H9 (cell line): ENCODE results near the gene ANP32E. TPM values are rescaled to one million over a fixed set of nuclear protein-coding genes. Genes with fewer than 3 reads are reported as not detected.

Source experiments
- DNase-seq: peaks from one replicate; pipeline ENCODE4 v3.0.0-alpha.2; 2017
- H2AFZ ChIP-seq: one replicate; pipeline ENCODE4 v1.6.1; 2013; ENCODE audit warnings: mild to moderate bottlenecking, low read length, control low read depth, moderate library complexity
- H2AK5ac ChIP-seq: 2 replicates; pipeline ENCODE4 v1.6.1; 2013; ENCODE audit warnings: low read length, control low read depth, mixed read lengths; ENCODE audit not compliant: insufficient read length
- H2BK120ac ChIP-seq: one replicate; pipeline ENCODE4 v1.6.1; 2013; ENCODE audit warnings: low read depth, mild to moderate bottlenecking, low read length, control low read depth, inconsistent platforms; ENCODE audit not compliant: poor library complexity, severe bottlenecking
- H2BK12ac ChIP-seq: 2 replicates; pipeline ENCODE4 v1.6.1; 2013; ENCODE audit warnings: low read length, control low read depth, mixed read lengths, low read depth; ENCODE audit not compliant: insufficient read length
- H2BK15ac ChIP-seq: 2 replicates; pipeline ENCODE4 v1.6.1; 2013; ENCODE audit warnings: low read depth, low read length, control low read depth
- H2BK20ac ChIP-seq: one replicate; pipeline ENCODE4 v1.6.1; 2013; ENCODE audit warnings: low read depth, mild to moderate bottlenecking, low read length, control low read depth, inconsistent platforms; ENCODE audit not compliant: poor library complexity, severe bottlenecking
- H2BK5ac ChIP-seq: 2 replicates; pipeline ENCODE4 v1.6.1; 2013; ENCODE audit warnings: low read length, control low read depth, mixed read lengths; ENCODE audit not compliant: insufficient read length
- H3K14ac ChIP-seq: 2 replicates; pipeline ENCODE4 v1.6.1; 2013; ENCODE audit warnings: low read length, control low read depth; ENCODE audit not compliant: insufficient read depth
- H3K18ac ChIP-seq: 2 replicates; pipeline ENCODE4 v1.6.1; 2013; ENCODE audit warnings: low read depth, mild to moderate bottlenecking, mixed read lengths, low read length, control low read depth; ENCODE audit not compliant: insufficient read length
- H3K23ac ChIP-seq: 2 replicates; pipeline ENCODE4 v1.6.1; 2013; ENCODE audit warnings: low read length, control low read depth, mixed read lengths, low read depth; ENCODE audit not compliant: insufficient read length
- H3K23me2 ChIP-seq: 2 replicates; pipeline ENCODE4 v1.6.1; 2013; ENCODE audit warnings: low read depth, mild to moderate bottlenecking, mixed read lengths, low read length, control low read depth; ENCODE audit not compliant: insufficient read length, poor library complexity, severe bottlenecking
- H3K27ac ChIP-seq: 2 replicates; pipeline ENCODE4 v1.5.1; 2013; ENCODE audit warnings: low read length, control low read depth, mixed read lengths, low read depth; ENCODE audit not compliant: insufficient read length
- H3K27me3 ChIP-seq: 2 replicates; pipeline ENCODE4 v1.6.1; 2013; ENCODE audit warnings: low read length, control low read depth, inconsistent platforms; ENCODE audit not compliant: insufficient read depth
- H3K4ac ChIP-seq: 2 replicates; pipeline ENCODE4 v1.6.1; 2013; ENCODE audit warnings: low read depth, mild to moderate bottlenecking, control low read depth, inconsistent platforms, low read length, moderate library complexity
- H3K4me1 ChIP-seq: 2 replicates; pipeline ENCODE4 v1.6.1; 2013; ENCODE audit warnings: low read length, control low read depth, inconsistent platforms; ENCODE audit not compliant: insufficient read depth
- H3K4me2 ChIP-seq: 2 replicates; pipeline ENCODE4 v1.6.1; 2013; ENCODE audit warnings: low read length, control low read depth, mixed read lengths; ENCODE audit not compliant: insufficient read length, insufficient read depth
- H3K56ac ChIP-seq: 2 replicates; pipeline ENCODE4 v1.6.1; 2013; ENCODE audit warnings: low read depth, mild to moderate bottlenecking, mixed read lengths, low read length, control low read depth; ENCODE audit not compliant: insufficient read length
- H3K79me1 ChIP-seq: 2 replicates; pipeline ENCODE4 v1.6.1; 2013; ENCODE audit warnings: low read depth, mild to moderate bottlenecking, moderate library complexity, low read length, control low read depth, inconsistent platforms; ENCODE audit not compliant: insufficient read depth, poor library complexity, severe bottlenecking
- H3K79me2 ChIP-seq: 2 replicates; pipeline ENCODE4 v1.6.1; 2013; ENCODE audit warnings: low read length, control low read depth, inconsistent platforms; ENCODE audit not compliant: insufficient read depth
- H3K9ac ChIP-seq: 2 replicates; pipeline ENCODE4 v1.6.1; 2013; ENCODE audit warnings: low read length, control low read depth, mixed read lengths; ENCODE audit not compliant: insufficient read length; ENCODE audit errors: extremely low read depth
- H3K9me3 ChIP-seq: one replicate; pipeline ENCODE4 v1.6.1; 2013; ENCODE audit warnings: low read depth, low read length, inconsistent platforms; ENCODE audit not compliant: control insufficient read depth
- H3T11ph ChIP-seq: one replicate; pipeline ENCODE4 v1.6.1; 2013; ENCODE audit warnings: mild to moderate bottlenecking, low read length, control low read depth, inconsistent platforms
- H4K20me1 ChIP-seq: one replicate; pipeline ENCODE4 v1.6.1; 2013; ENCODE audit not compliant: control insufficient read depth, insufficient read length, insufficient read depth
- H4K5ac ChIP-seq: 2 replicates; pipeline ENCODE4 v1.6.1; 2013; ENCODE audit warnings: low read depth, mild to moderate bottlenecking, mixed read lengths, low read length, control low read depth; ENCODE audit not compliant: insufficient read length
- H4K8ac ChIP-seq: replicated peaks from 2 replicates; pipeline ENCODE4 v1.6.1; 2013; ENCODE audit warnings: low read length, control low read depth, mixed read lengths, low read depth; ENCODE audit not compliant: insufficient read length
- H4K91ac ChIP-seq: 2 replicates; pipeline ENCODE4 v1.6.1; 2013; ENCODE audit warnings: low read depth, mild to moderate bottlenecking, moderate library complexity, mixed read lengths, low read length, control low read depth; ENCODE audit not compliant: insufficient read length
- H3K27ac Mint-ChIP-seq, 3 experiments: 2 replicates in 2 of 3; 3 replicates in 1 of 3; pipeline ENCODE4 v1.8.0; 2020 to 2021; ENCODE audit warnings: mixed read lengths in 3 of 3, mild to moderate bottlenecking in 1 of 3, moderate library complexity in 1 of 3
- H3K27me3 Mint-ChIP-seq: 2 replicates; pipeline ENCODE4 v1.8.0; 2021; ENCODE audit warnings: low read depth, mild to moderate bottlenecking, moderate library complexity, mixed read lengths
- H3K36me3 Mint-ChIP-seq, 3 experiments: 2 replicates in 2 of 3; 3 replicates in 1 of 3; pipeline ENCODE4 v1.8.0; 2020 to 2021; ENCODE audit warnings: low read depth in 3 of 3, mixed read lengths in 3 of 3; ENCODE audit not compliant: insufficient read depth in 1 of 3
- H3K4me1 Mint-ChIP-seq, 2 experiments: 2 replicates each; pipeline ENCODE4 v1.8.0; 2020; ENCODE audit warnings: mixed read lengths in 2 of 2
- H3K4me3 Mint-ChIP-seq, 2 experiments: 2 replicates in 1 of 2; 3 replicates in 1 of 2; pipeline ENCODE4 v1.8.0; 2020 to 2021; ENCODE audit warnings: mild to moderate bottlenecking in 2 of 2, mixed read lengths in 2 of 2, moderate library complexity in 1 of 2
- H3K9me3 Mint-ChIP-seq, 2 experiments: 2 replicates in 1 of 2; 3 replicates in 1 of 2; pipeline ENCODE4 v1.8.0; 2020; ENCODE audit warnings: mild to moderate bottlenecking in 2 of 2, mixed read lengths in 2 of 2, moderate library complexity in 1 of 2
- WGBS: extraction: QIAGEN DNeasy Blood & Tissue Kit; methylation state at CpG from one replicate; pipeline ENCODE4 v1.1.7; 2013; ENCODE audit warnings: missing lambda C conversion rate, low lambda C conversion rate, mixed read lengths; ENCODE audit not compliant: insufficient read length; ENCODE audit errors: extremely low coverage; 5-methylcytosine and 5-hydroxymethylcytosine counted together
- total RNA-seq: library from RNA; stranded (reverse); gene quantifications from 2 replicates; pipeline ENCODE4 v1.2.1, GENCODE V29; 2021
- TF ChIP-seq, protein P1 (sequence below): fragments of 200-600 bp; sonication (generic); conservative IDR thresholded peaks from 3 replicates; pipeline ENCODE4 v1.8.0; 2021; ENCODE audit warnings: antibody characterized with exemption, mild to moderate bottlenecking

Gene ANP32E
- total RNA-seq, 1 experiment from 2014 or later, result 106 TPM

DNA sequence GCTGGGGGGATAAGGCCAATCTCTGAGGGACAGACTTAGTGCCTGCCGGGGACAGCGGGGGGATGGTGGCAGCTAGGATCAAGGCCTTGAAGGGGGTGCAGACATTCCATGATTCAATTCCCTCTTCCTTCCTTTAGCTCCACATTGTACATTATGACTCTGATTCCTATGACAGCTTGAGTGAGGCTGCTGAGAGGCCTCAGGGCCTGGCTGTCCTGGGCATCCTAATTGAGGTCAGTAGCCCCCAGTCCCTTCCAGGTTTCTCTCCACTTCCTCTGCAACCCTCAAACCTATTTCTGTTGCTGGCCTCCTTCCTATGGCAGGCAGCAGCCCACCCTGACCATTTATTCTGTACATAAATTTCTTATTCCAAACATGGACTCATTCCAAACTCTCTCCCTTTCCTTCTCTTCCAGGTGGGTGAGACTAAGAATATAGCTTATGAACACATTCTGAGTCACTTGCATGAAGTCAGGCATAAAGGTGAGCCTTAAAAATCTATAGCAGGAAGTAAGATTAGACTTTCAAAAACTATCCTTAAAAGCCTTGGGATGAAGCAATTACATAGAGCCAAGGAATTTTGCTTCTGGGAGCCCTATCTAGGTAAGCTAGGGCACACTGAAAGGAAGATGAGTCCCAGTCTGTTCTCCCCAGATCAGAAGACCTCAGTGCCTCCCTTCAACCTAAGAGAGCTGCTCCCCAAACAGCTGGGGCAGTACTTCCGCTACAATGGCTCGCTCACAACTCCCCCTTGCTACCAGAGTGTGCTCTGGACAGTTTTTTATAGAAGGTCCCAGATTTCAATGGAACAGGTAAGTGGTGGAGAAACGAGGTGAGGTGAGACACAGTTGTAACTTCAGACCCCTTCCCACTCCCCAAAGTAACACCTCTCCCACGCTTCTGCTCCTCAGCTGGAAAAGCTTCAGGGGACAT lies 26.7 kb upstream of the ANP32E start:
- Histone ChIP-seq H2BK5ac (no peak overlapping the region), H3K14ac (no peak overlapping the region), H2BK12ac (no peak overlapping the region), H3K4me1 (peaks cover 3% of the 10 kb centered on the region; the same call in 1 of the 2 replicates), H3K27ac (no peak overlapping the region), H4K5ac (no peak overlapping the region), H3K9ac (no peak overlapping the region), H3K18ac (no peak overlapping the region), H3K56ac (no peak overlapping the region), H3K9me3 (no peaks in the 10 kb centered on the region), H2AFZ (no peak overlapping the region), H3K23ac (no peak overlapping the region), H4K8ac (no peak overlapping the region), H4K91ac (no peak overlapping the region), H3K23me2 (peaks cover 28% of the 10 kb centered on the region), H4K20me1 (no peaks in the 10 kb centered on the region), H3K79me1 (no peaks in the 10 kb centered on the region), H3T11ph (no peak overlapping the region), H3K27me3 (no peaks in the 10 kb centered on the region), H3K79me2 (peaks cover under 1% of the 10 kb centered on the region; the same call in 1 of the 2 replicates), H3K4ac (no peak overlapping the region), H3K4me2 (no peak overlapping the region), H2BK20ac (no peak overlapping the region), H2BK120ac (no peak overlapping the region), H2BK15ac (no peak overlapping the region), H2AK5ac (no peak overlapping the region)
- no peaks in the 10 kb centered on the region; a peak in 1 of 5 replicates for H3K9me3 Mint-ChIP-seq
- TF ChIP-seq, protein P1, sequence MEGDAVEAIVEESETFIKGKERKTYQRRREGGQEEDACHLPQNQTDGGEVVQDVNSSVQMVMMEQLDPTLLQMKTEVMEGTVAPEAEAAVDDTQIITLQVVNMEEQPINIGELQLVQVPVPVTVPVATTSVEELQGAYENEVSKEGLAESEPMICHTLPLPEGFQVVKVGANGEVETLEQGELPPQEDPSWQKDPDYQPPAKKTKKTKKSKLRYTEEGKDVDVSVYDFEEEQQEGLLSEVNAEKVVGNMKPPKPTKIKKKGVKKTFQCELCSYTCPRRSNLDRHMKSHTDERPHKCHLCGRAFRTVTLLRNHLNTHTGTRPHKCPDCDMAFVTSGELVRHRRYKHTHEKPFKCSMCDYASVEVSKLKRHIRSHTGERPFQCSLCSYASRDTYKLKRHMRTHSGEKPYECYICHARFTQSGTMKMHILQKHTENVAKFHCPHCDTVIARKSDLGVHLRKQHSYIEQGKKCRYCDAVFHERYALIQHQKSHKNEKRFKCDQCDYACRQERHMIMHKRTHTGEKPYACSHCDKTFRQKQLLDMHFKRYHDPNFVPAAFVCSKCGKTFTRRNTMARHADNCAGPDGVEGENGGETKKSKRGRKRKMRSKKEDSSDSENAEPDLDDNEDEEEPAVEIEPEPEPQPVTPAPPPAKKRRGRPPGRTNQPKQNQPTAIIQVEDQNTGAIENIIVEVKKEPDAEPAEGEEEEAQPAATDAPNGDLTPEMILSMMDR, result no peak
- H3K27me3 Mint-ChIP-seq, result no peaks in the 10 kb centered on the region
- WGBS, result no CpG with 5 or more reads among the region's 6 CpGs
- H3K4me1 Mint-ChIP-seq, result peaks cover 39 to 42% of the 10 kb centered on the region in 2 experiments
- peaks cover 40 to 66% (median 64%) of the 10 kb centered on the region in 3 experiments for H3K36me3 Mint-ChIP-seq
- no peak overlapping the region for H3K4me3 Mint-ChIP-seq
- DNase-seq, result no peak
- H3K27ac Mint-ChIP-seq, result peak overlapping the region in 2 of 3 experiments; percentile 28 to 89; a peak in 4 of 7 replicates
